ENCODE measurements around the gene SCAMP5.

The SCAMP5 gene

DNA sequence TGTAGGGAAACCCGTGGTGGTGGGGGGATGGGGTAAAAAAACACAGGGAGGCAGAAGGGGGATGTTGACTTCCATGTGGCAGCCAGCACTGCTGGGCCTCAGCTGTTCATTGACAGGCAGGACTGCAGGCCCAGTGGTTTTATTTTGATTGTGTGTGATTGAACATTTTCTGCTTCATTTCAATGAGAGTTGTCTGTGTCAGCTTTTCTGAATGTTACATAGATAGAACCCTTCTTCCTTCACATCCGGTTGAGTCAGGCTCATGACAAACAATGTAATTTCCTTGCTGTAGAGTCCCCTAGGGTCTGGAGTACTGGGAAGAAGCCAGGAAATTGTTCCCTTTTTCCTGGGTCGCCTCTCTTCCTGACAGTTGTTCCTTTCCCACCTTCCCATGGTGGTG, 30.6 kb upstream of the SCAMP5 start:
- intact Hi-C loops (cut with DNase I) = no loop called here
- peak in 2 of 10 donors; percentile 30 to 44 for DNase-seq

DNA sequence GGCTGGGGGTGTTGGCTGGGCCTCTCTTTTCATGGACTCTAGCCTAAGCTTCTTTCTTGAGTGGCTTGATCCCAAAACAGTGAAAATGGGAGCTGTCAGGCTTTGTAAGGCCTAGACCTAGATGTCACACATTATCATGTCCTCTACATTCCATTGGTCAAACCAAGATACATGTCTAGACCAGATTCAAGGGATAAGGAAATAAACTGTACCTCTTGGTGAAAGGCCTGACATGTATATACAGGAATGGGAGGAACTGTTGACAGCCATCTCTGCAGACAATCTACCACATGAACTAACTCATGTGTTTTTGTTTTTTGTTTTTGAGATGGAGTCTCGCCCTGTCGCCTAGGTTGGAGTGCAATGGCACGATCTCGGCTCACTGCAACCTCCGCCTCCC, 27.7 kb upstream of the SCAMP5 start:
- intact Hi-C loops (cut with DNase I) = no loop called here
- peak in 1 of 10 donors; percentile 5 for DNase-seq

DNA sequence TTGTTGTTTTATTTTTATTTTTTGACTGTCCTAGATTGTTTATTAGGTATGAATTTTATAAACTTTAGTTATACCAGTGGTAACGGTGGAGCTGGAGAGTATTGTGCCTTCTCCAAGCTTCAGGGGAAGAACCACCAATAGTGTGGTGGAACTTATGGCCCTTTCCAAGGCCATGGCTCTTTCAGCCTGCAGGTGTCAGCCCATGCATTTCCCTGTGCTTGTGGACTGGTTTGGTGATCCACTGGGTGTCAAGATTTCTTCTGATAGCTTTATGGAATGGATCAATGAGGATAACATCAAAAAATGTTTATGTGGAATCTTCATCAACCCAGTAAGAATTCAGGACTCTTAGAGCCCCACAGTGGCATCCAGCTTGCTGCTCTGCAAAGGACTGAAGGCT, 19.2 kb upstream of the SCAMP5 start:
- DNase-seq = peak in 2 of 10 donors; percentile 3 to 49
- intact Hi-C loops (cut with DNase I) = no loop called here

DNA sequence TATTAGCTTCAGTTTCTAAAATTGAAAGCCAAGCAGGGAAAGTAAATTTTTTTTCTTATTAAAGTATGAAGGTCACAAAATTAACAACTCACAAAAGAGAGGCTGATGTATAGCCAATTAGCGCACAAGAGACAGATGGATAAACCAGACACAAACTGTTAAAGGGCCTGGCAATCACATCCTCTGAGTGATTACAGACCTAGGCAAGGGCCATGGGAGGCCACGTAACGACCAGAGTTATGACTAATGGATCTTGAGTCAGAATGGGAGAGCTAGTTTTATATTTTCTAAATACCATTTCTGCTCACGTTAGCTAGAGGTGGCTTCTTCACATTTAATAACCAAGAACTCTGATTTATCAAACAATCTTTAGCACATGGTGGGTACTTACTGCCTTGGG, 17.8 kb upstream of the SCAMP5 start:
- peak in 1 of 10 donors; percentile 1 for DNase-seq
- intact Hi-C loops (cut with DNase I) = no loop called here

DNA sequence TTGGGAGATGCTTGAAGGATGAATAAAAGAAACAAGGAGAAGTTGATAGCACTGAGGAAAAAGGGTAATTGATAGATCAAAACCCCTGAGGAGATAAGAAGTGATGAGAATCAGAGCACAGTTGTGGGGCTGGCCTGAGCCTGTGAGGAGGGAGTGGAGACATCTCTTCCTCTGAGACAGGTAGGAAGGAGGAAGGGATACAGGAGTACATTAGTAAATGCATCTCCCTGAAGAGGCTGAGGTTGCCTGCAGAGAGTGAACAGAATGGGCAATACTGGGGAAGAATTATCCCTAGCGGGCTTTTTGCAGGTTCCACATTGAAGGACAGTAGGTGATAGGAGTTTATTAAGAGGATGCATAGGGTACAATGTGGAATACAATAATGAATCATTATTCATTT, 17.3 kb upstream of the SCAMP5 start:
- intact Hi-C loops (cut with DNase I) = no loop called here
- DNase-seq = peak in 1 of 10 donors; percentile 1

DNA sequence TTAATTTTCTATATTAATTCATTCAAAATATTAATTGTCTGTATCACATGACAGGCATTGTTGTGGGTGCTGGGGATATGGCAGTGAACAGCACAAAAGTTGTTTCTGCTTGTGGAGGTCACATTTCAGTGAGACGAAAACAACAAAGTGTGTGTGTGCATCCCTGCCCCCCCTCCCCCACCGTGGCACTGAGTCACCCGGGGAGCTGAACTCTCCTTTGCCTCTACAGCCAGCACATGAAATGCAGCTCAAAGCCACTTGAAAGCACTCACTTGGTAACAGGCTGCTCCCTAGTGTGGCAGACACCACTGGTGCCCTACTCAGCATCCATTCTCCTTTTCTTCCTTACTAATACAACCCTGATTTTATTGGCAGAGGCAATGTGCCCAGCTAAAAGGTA, 16.9 kb upstream of the SCAMP5 start:
- intact Hi-C loops (cut with DNase I) = no loop called here
- DNase-seq = peak in 4 of 10 donors; percentile 12 to 65 (median 52)

DNA sequence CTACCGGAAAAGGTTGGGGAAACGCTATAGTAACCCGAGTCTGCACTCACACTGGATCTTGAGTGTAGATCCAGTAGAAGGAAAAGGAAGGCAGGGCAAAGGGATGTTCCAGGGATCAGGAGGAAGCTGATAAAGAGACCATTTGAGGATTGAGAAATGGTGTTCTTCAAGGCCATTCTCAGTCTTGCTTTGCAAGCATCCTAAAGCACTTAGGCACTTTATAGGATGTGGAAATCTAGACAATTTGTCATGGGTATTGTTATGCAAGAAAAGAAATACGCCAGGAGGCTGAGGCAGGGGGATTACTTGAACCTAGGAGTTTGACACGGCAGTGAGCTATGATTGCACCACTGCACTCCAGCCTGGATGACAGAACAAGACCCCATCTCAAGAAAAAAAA, 13.2 kb upstream of the SCAMP5 start:
- intact Hi-C loops (cut with DNase I) = no loop called here
- DNase-seq = no peak

DNA sequence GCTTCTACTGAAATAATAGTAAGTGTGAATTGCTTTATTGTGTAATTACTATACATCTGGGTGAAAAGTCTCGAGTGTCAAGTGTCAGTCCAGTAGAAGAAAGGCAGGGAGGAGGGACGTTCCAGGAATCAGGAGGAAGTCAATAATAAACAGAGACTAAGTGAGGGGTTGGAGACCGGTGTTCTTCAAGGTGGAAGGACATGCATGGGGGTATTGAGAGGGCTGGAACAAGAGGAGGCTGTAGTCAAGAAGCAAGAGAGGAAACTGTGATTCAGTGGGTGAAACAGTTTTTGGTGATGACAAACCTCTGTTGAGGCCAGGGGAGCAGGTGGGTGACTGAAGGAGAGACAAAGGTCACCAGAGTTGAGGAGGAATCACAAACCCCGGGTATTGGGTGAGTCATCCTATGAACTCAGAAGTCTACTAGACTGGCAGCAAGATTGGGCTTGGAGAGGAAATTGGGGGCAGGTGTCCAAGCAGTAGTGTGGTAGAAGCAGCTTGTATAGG, 11.6 kb upstream of the SCAMP5 start:
- DNase-seq = no peak
- intact Hi-C loops (cut with DNase I) = no loop called here

DNA sequence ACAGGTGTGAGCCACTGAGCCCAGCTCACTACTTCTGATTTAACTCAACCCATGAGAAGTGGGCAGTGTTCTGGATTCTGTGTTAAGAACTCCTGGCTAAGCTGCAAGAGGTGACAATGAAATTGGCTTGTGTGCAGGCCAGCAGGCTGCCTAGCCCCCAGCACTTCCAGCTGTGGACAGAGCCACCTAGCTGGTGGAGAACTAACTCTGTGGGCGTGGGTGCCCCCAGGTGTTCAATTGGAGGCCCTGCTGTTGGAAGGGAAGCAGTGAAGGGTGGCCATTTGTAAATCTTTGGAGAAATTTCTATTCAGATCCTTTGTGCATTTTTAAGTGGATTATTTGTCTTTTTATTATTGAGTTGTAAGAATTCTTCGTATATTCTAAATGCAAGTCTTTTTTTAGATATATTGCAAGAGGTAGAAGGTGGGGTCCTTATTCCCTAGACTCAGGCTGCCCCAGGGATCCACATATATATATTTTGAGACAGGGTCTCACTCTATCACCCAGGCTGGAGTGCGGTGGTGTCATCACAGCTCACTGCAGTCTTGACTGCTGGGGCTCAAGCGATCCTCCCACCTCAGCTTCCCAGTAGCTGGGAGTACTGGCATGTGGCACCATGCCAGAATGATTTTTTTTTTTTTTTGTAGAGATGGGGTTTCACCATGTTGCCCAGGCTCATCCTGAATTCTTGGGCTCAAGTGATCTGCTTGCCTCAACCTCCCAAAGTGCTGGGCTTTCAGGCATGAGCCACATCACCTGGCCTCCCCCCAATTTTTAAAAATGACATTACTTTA, 7.2 kb upstream of the SCAMP5 start:
- intact Hi-C loops (cut with DNase I) = no loop called here
- DNase-seq = peak in 3 of 10 donors; percentile 10 to 67 (median 55)

DNA sequence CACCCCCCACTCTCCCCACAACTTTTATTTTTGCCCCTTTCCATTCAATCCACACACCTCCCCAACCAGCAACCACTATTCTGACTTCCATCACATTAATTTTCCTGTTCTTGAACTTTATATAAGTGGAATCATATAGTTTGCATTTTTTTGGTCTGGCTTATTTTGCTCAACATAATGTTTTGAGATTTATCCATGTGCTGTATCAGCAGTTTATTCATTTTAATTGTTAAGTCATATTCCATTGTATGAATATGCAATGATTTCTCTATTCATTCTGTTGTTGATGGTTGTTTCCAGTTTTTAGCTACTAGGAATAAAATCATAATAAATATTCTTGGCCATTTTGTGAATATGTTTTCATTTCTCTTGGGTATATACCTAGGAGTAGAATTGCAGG, 5.8 kb upstream of the SCAMP5 start:
- intact Hi-C loops (cut with DNase I) = no loop called here
- no peak for DNase-seq

DNA sequence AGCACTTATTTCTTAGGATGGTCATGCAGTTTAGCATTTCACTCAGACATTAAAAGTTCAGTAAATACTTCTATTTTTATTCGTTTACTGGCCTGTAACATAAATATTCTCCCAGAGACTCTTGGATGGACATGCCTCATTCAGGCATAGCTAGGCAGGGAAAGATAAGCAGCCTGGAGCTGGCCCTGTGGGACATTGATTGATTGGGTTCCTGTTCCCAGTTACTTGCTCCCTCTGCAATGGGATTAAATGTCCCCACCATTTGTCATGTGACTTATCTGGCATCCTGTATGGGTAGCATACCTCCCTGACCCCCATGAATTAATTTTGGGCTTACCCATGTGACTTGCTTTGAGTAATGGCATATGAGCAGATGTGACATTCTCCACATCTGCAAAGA, 2.7 kb upstream of the SCAMP5 start:
- intact Hi-C loops (cut with DNase I) = no loop called here
- no peak for DNase-seq

DNA sequence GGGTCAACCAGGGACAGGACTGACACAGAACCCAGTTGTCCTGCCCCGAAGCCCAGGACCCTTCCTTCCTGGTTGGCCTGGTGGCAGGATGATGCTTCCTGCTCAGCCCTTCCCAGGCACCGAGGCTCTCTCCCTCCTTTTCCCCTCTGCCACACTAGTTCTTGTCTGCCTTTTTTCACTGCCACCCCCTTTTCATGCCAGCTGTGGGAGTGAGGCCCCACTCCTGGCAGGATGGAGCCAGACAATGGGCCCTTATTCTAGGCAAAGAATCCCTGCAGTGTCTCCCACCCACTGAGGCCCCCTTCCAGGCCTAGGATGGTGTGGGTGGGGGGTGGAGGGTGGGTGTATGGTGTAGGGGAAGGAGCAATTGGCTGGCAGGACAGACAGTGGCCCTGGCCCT, 1.1 kb upstream of the SCAMP5 start:
- intact Hi-C loops (cut with DNase I) = loop anchor here (1.0 kb wide), 1 partner anchor 38 kb away; the partner anchor contains the start of gene RPP25
- peak in 8 of 10 donors; percentile 11 to 91 (median 37) for DNase-seq

DNA sequence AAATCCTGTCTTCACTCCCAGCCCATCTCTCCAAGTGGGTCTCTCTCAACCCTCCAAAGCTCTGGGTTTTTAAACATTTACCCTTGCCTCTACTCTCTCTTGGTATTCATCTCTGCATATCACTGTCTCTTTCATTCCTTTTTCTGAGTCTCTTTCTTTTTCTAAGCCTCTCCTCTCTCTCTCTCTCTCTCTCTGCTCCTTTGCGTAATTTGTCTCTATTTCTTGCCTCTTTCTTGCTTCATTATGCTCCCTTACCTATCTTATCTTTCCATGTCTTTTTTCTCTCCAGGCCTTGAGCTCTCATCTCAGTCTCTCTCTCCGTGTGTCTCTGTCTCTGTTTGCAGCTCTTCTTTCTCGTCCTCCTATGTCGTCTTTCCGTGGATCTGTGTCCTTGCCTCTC, 678 bp upstream of the SCAMP5 start:
- no peak for DNase-seq
- intact Hi-C loops (cut with DNase I) = loop anchor here (1.0 kb wide), 1 partner anchor 38 kb away; the partner anchor contains the start of gene RPP25

DNA sequence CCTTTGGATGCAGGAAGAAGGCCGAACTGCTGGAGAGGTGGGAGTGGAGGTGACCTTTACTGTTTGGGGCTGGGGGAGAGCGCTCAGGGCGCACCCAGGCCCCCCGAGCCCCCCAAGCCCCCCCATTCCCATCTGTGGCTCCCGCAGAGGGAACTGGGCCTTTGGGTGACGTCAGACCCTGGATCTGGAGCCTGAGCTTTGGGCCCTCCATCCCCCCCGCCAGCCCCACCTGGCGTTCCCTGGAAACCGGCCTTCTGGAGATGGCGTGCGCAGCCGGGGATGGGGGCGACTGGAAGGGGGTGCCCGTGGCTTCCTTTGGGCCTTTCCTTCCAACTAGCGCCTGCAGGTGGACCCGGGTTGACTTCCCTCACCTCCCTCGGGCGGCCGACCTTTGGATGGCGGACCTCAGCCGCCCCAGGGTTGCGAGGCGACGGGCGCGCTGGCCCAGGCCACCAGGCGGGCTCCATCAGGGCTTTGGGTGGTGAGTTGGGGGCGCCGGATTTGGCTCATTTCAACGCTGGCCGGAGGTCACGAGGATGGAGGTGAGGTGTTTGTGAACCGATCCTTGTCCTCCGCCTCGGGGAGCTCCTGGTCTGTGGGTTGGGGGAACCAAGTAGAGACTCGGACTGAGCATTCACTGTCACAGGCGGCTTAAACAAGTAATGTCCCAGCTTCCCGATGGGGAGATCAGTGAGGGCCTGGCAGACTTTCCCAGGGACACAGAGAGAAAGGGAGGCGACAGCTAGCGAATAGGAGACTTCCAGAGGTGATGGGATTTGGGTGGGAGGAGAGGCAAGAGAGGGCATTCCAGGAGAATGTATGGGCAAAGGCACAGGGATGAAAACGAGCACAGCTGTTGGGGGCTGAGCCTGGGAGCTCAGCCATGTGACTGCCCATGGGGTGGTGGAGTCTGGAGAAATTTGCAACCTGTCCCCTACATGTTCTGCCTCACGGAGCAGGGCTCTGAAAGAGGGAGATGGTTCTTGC, 709 bp downstream of the SCAMP5 start:
- intact Hi-C loops (cut with DNase I) = no loop called here
- peak; percentile 34 to 94 (median 63) for DNase-seq

DNA sequence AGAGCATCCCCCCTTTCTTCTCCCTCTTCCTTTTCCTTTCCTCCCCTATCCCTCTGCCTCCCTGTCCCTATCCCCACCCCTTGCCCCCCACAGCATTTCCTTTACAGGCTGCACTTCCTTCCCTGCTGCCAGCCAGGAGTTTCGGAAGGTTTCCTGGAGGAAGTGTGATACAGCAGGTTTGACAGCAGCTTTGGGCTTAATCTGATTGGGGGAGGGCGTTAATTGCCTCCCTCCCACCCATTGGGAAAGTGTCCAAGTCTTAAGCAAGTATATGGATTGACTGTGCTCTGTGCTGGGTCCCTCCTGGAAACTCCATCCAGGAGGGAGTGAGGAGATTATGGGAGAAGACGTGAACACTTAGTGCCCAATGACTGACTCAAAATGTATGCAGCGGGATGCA, 1.8 kb downstream of the SCAMP5 start:
- peak in 1 of 10 donors; percentile 18 for DNase-seq

DNA sequence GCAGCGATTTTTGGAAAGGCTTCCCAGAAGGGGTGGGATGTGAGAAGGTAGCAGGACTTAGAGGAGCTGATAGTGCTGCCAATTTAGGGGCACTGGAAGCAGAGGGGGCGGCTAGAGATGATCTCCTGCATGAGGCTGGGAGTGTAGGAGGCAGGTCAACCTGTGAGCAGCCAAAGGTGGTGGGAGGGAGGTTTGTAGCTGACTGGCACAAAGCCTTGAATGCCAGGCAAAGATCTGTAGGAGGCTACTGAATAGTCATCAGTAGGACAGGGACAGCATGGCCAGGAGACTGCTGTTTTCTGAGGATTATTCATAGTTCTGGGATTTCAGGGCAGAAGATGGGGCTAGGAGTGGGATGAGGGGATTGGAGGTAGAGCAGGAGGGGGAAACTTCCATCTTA, 2.2 kb downstream of the SCAMP5 start:
- intact Hi-C loops (cut with DNase I) = no loop called here
- peak in 2 of 10 donors; percentile 38 to 52 for DNase-seq

More for the DNA sequence above, 1.8 kb downstream of the SCAMP5 start:
- intact Hi-C loops (cut with DNase I) = no loop called here

DNA sequence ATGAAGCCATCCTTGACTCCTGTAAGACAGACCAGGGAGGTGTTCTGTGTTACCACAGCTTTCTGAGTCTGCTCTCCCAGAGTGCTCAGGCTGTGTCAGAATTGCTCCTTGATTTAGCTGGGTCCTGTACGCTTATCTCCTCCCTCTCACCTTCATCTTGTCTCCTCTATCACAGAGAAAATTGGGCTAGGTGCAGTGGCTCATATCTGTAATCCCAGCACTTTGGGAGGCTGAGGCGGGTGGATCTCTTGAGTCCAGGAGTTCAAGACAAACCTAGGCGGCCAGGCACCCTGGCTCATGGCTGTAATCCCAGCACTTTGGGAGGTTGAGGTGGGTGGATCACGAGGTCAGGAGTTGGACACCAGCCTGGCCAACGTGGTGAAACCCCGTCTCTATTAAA, 5.9 kb downstream of the SCAMP5 start:
- DNase-seq = peak in 1 of 10 donors; percentile 52
- intact Hi-C loops (cut with DNase I) = no loop called here

DNA sequence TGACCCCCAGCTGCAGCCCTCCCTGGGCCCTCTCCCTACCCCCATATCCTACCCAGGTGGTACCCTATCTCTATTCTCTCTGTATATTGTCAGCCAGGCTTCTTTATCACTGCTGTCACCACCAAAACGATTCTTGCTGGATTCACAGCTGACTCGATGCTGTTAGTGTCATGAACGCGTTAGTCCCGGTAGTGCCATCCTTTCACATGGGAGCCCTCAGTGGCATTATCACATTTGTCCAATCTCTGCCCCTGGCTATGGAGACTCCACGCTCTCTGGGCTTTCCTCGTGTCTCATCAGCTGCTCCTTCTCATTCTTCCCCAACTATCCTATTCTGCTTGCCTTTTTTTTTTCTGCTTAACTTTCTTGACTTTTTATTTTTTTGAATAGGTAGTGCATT, 7.0 kb downstream of the SCAMP5 start:
- intact Hi-C loops (cut with DNase I) = no loop called here
- DNase-seq = peak in 1 of 10 donors; percentile 4

DNA sequence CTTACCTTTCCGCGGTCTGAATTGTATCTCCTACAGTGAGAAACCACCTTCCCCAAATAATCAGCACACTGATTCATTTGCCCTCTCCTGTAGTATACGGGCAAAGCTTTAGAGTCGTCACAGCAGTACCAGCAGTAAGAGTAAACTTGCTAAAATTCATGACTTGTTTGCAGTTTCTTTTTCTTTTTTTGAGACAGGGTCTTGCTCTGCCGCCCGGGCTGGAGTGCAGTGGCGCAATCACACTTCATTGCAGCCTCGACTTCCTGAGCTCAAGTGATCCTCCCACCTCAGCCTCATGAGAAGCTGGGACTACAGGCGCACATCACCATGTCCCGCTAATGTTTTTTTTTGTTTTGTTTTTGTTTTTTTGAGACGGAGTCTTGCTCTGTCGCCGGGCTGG, 11.9 kb downstream of the SCAMP5 start:
- intact Hi-C loops (cut with DNase I) = no loop called here
- peak in 2 of 10 donors; percentile 20 to 70 for DNase-seq

DNA sequence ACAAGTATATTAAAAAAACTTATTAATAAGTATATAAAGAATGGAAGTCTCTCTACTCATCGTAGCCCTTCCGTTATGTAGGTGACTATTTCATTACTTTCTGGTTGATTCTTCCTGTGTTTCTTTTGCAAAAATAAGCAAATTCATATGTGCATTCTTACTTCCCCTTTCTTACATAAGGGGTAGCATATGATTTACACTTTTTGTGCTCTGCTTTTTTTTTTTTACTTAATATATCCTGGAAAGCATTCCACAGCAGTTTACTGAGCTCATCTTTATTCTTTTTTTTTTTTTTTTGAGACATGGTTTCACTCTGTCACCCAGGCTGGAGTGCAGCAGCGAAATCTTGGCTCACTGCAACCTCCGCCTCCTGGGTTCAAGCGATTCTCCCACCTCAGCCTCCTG, 12.9 kb downstream of the SCAMP5 start:
- intact Hi-C loops (cut with DNase I) = no loop called here
- DNase-seq = peak in 1 of 10 donors; percentile 22

All from posterior cingulate gyrus (tissue), 11 donors.